PC-3 (cell line): ENCODE measurements around the gene MAGEA2.
"Not testable (repeated sequence)": the region's sequence is repeated elsewhere in the genome, so short reads cannot be mapped to it uniquely, and the experiment has no call there.

Experiments used
- EZH2 ChIP-seq: fragments of 300-600 bp; sonication (generic); IDR thresholded peaks from one replicate; pipeline ENCODE4 v1.6.1; 2017; ENCODE audit warnings: antibody characterized with exemption, mild to moderate bottlenecking, low read length; ENCODE audit not compliant: unreplicated experiment
- EZH2phosphoT487 ChIP-seq: fragments of 300-600 bp; sonication (generic); IDR thresholded peaks from 2 replicates; pipeline ENCODE4 v1.6.1; 2018; ENCODE audit warnings: mild to moderate bottlenecking, antibody characterized with exemption, low read length, borderline replicate concordance
- TF ChIP-seq, protein P1 (sequence below): fragments of 300-600 bp; sonication (generic); conservative IDR thresholded peaks from 2 replicates; pipeline ENCODE4 v1.5.1; 2017; ENCODE audit warnings: antibody characterized with exemption, low read depth, mild to moderate bottlenecking, low read length

DNA sequence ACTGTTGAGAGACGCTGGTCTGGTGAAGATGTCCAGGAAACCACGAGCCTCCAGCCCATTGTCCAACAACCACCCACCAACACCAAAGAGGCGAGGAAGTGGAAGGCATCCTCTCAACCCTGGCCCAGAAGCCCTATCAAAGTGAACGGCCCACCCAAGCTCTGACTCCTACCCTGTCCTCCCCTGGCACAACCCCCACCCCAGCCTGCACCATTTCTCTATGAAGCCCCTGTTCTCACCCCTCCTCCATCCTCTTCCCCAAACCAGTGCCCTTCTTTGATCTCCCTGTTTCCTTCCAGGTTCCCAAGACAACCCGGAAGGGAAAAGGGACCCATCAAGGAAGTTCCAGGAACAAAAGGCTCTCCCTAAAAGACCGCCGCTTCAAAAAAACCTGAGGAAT is 5.9 kb upstream of the MAGEA2 start:
- TF ChIP-seq, protein P1, sequence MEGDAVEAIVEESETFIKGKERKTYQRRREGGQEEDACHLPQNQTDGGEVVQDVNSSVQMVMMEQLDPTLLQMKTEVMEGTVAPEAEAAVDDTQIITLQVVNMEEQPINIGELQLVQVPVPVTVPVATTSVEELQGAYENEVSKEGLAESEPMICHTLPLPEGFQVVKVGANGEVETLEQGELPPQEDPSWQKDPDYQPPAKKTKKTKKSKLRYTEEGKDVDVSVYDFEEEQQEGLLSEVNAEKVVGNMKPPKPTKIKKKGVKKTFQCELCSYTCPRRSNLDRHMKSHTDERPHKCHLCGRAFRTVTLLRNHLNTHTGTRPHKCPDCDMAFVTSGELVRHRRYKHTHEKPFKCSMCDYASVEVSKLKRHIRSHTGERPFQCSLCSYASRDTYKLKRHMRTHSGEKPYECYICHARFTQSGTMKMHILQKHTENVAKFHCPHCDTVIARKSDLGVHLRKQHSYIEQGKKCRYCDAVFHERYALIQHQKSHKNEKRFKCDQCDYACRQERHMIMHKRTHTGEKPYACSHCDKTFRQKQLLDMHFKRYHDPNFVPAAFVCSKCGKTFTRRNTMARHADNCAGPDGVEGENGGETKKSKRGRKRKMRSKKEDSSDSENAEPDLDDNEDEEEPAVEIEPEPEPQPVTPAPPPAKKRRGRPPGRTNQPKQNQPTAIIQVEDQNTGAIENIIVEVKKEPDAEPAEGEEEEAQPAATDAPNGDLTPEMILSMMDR, result not testable (repeated sequence)
- TF ChIP-seq EZH2phosphoT487, EZH2: not testable (repeated sequence)
